Prostate gland (tissue), 2 donors: Measurements from ENCODE around the gene ZNF148.

Experiments
- POLR2A ChIP-seq: fragments of 450-650 bp; IDR thresholded peaks from one replicate; pipeline ENCODE4 v1.6.1; 2016; ENCODE audit warnings: antibody characterized with exemption, mild to moderate bottlenecking
- TF ChIP-seq, protein P1 (sequence below), 4 experiments: fragments of 200-600 bp in 2 of 4; fragments of 450-650 bp in 2 of 4; sonication (generic) in 2 of 4; IDR thresholded peaks; 1 replicate in 3 of 4; 2 replicates in 1 of 4; pipeline ENCODE4 v1.5.1; 2016 to 2019; ENCODE audit warnings: antibody characterized with exemption in 4 of 4, mild to moderate bottlenecking in 2 of 4, moderate library complexity in 2 of 4

DNA sequence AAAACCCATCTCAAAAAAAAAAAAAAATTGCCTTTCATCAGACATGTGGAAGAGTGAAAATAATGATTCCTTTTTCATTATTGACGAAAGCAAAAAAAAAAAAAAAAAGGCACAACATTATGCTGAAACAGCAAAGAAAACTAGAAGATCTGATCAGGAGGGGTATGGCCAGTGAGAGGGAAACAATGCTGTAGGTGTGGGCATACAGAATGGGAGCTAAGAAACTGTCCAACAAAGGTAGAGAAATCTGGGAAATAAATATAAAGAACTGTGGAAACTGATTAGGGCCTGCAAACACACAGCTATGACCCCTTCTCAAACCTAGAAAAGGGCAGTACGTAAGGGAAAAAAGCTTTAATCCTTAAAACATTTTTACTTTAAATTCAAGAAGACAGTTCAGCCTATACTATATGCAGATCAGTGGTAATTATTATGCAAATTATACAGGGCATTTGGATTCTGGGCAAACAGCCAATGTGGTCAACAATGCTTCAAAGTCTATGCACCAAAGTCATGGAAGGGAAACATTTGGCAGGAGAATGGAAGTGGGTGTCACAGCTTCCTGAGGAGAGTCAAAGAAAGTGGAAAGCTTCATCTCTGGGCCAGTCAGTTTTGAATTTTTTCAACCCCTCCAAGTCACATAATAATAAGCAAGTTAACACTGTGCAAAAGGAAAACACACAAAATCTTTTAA lies 94.3 kb downstream of the ZNF148 start:
- TF ChIP-seq, protein P1, sequence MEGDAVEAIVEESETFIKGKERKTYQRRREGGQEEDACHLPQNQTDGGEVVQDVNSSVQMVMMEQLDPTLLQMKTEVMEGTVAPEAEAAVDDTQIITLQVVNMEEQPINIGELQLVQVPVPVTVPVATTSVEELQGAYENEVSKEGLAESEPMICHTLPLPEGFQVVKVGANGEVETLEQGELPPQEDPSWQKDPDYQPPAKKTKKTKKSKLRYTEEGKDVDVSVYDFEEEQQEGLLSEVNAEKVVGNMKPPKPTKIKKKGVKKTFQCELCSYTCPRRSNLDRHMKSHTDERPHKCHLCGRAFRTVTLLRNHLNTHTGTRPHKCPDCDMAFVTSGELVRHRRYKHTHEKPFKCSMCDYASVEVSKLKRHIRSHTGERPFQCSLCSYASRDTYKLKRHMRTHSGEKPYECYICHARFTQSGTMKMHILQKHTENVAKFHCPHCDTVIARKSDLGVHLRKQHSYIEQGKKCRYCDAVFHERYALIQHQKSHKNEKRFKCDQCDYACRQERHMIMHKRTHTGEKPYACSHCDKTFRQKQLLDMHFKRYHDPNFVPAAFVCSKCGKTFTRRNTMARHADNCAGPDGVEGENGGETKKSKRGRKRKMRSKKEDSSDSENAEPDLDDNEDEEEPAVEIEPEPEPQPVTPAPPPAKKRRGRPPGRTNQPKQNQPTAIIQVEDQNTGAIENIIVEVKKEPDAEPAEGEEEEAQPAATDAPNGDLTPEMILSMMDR (IDR thresholded peaks at IDR 0.05) = no peak
- TF ChIP-seq POLR2A = no peak
